RPMI7951 (cell line): ENCODE measurements around the gene ANXA11. TPM values are rescaled to one million over a fixed set of nuclear protein-coding genes. Genes with fewer than 3 reads are reported as not detected.
"Not testable (repeated sequence)": the region's sequence is repeated elsewhere in the genome, so short reads cannot be mapped to it uniquely, and the experiment has no call there.

Source experiments
- DNase-seq: peaks from one replicate; pipeline ENCODE4 v3.0.0-alpha.2; 2012; ENCODE audit warnings: low read depth
- total RNA-seq: library from RNA; depleted of rRNA; stranded (reverse); fragments of >200 nt; shearing (Covaris generic); gene quantifications from 2 replicates; pipeline ENCODE4 v1.2.3, GENCODE V29; 2014

The ANXA11 gene
- total RNA-seq, 1 experiment from 2014 or later = 104 TPM

GRCh38 chr10:80146918-80147317, 58.4 kb downstream of the ANXA11 start:
- DNase-seq = no peak

DNA sequence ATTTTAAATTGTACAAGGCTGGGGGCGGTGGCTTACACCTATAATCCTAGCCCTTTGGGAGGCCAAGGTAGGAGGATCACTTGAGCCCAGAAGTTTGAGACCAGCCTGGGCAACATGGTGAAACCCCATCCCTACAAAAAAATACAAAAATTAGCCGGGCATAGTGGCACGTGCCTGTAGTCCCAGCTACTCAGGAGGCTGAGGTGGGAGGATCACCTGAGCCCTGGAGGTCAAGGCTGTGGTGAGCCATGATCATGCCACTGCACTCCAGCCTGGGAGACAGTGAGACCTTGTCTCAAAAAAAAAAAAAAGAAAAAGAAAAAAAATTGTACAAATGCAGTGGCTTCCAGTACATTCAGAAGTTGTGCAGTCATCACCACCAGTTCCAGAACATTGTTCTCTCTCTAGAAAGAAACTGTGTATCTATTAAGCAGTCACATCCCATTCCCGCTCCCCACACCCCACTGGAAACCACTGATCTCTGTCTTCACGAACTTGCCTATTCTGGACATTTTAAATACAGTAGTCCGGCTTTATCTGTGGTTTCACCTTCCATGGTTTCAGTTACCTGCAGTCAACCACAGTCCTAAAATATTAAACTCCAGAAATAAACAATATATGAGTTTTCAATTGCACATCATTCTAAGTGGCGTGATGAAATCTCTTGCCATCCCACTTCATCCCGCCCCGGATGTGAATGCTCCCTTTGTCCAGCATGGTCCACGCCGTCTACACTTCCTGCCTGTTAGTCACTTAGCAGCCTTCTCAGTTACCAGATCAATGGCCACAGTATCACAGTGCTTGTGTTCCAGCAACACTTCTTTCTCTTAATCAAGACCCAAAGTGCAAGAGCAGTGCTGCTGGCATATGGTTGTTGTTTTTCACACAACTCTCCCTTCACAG, 59.7 kb downstream of the ANXA11 start:
- DNase-seq = peak; percentile 72

DNA sequence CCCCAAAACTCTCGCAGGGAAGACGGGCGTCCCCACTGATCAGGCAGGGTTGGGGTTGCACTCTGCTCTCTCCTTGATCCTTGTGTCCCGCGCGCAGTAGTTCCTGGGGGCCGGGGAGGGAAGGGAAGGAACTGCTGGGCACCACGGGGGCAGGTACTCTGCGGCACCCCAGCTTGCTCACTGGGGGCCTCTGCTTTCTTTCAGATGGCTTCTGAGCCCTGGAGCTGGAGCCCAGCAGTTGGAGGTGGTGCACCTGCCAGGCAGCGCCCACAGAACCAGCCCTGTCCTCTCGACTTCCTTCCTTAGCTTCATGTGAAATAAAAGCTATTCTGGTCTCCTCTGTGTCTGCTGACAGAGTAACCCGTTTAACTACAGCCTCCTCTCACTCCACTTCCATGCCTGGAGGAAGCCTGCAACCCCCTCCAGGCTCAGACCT, 60.6 kb downstream of the ANXA11 start:
- DNase-seq = no peak

GRCh38 chr10:80144067-80144695, 61.2 kb downstream of the ANXA11 start:
- DNase-seq = no peak

GRCh38 chr10:80141696-80142460, 63.5 kb downstream of the ANXA11 start:
- DNase-seq = no peak

GRCh38 chr10:80140251-80140650, 65.1 kb downstream of the ANXA11 start:
- DNase-seq = no peak

DNA sequence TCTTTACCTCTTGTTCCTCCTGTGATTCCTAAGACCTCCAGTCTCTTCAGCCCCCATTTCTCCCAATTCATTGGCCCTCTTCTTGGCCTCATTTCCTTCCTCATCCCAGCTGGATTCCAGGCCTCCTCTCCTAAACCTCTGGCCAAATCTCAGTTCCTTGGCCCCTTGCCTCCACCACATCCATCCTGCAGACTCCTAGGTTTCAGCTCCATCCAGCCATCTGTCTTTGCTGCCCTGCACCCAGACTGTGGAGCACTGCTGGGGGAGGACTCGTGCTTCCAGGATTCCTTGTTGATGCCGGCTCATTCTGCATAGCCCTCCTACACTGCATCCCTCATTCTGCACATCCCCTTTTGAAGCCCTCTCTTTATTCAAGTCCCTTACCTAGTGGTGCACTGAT, 66.1 kb downstream of the ANXA11 start:
- no peak for DNase-seq

DNA sequence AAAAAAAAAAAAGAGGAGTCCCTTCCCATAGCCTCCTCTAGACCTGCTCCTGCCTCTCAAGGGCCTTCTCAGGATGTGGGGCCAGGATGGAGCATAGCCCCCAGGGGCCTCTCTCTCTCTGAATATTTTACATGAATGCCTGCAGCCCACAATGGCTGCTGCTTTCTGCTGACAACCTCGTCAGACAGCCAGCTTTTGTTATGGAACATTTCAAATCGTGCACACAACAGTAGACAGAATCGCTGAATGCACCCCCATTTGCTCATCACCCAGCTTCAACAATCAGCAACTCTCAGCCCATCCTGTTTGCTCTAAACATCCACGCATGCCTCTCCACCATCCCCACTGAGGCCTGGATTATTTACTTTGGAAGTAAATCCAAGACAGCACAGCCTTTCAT, 67.4 kb downstream of the ANXA11 start:
- DNase-seq = no peak

- peak; percentile 64 for DNase-seq
These were observed 68.1 kb downstream of the ANXA11 start for GRCh38 chr10:80137031-80137862.

DNA sequence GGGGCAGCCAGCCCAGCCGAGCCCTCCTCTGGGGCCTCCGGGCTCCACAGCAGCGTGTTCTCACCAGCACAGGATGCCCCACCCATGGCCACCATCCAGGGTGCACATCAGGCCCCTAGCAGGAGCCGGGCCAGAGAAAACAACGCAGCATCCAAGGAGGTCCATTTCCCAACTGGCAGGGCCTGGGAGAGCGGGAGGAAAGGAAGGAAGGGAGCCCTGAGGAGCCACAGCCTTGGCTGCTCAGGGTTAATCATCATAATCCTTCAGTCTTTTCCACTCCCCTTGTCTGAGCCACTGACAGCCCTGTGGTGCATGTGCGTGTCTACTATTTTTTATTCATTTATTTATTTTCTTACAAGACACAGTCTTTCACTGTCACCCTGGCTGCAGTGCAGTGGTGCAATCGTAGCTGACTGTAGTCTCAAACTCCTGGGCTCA, 69.2 kb downstream of the ANXA11 start:
- DNase-seq = peak; percentile 58

GRCh38 chr10:80133687-80134086, 71.7 kb downstream of the ANXA11 start:
- DNase-seq = not testable (repeated sequence)

DNA sequence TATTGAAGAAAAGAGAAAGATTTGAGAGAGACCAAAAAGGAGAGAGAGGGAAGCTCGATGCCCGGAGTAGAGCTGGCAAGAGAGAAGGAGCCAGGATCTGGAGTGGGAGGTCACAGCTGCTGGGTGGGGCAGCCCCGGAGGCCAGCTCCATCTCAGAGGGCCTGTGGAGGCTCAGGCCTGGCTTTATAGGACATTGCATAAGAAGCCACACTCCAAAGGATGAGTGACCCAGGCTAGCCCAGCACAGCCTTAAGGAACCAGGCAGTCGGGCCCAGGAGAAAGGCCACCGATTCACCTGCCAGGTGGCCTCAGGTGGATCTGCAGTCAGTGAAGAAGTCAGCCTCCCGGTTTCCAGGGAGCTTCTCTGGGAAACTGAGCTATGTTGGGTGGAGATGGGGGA, 72.1 kb downstream of the ANXA11 start:
- DNase-seq = no peak

- no peak for DNase-seq
These were observed 72.8 kb downstream of the ANXA11 start, which contains the start of gene PLAC9 for GRCh38 chr10:80132299-80133139. PLAC9 (plus strand) TSS chr10:80132730; CDS start chr10:80132763, 33 bp downstream.

GRCh38 chr10:80131499-80131901, 73.8 kb downstream of the ANXA11 start:
- DNase-seq = no peak

DNA sequence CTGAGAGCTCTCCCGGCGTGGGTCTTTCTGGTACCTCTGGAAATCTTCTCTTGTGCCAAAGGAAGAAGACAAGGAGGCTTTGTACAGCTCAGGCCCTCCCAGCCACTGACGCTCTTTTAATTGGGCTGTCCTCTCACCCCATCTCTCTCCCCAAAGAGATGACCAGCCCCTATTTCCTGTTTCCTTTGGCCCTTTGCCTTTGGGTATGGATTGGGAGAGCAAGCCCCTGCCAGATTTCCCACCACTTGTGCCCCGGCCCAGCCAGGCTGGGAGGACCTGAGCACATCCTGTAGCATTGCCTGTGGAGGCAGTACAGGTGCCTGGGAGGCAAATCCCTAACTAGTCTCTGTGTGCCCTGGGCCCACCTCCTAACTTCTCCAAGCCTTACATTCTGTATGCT, 78.5 kb downstream of the ANXA11 start:
- no peak for DNase-seq

DNA sequence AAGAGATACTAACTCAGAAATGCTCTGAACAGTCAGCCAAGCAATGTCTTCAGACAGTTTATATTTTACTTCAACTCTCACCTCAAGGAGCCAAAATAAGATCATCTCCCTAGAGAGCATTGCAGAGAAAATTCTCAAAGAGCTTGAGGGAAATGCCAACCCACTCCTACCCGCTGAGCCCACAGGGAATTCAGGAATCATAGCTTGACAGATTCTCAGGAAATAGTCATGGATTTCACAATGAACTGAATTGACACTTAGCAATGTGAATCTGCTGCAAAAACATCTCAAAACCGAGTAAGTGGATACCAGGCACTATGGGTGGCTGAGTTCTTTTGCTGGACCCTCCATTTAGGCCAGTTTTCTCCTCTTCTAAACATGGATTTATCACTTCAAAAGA, 82.6 kb downstream of the ANXA11 start:
- DNase-seq = no peak

- DNase-seq = no peak
These were observed 83.1 kb downstream of the ANXA11 start for GRCh38 chr10:80122110-80122710.

- DNase-seq = no peak
These were observed 86.7 kb downstream of the ANXA11 start for GRCh38 chr10:80118669-80119068.

GRCh38 chr10:80110986-80111385, 94.4 kb downstream of the ANXA11 start:
- no peak for DNase-seq
